Stimulated activated CD8-positive, alpha-beta memory T cell treated with anti-CD3 and anti-CD28 coated beads, Interleukin-2, amount 100 ng/mL, for 48 hours (primary cell): ENCODE data around the gene EDA.
A peak's percentile ranks its signal among the peaks of the same experiment; 100 is the strongest.

ENCODE experiments used
- DNase-seq, 2 donors: peaks; one replicate each; pipeline ENCODE4 v3.0.0-alpha.2; 2020; ENCODE audit warnings: low read depth in 2 of 2

EDA gene

GRCh38 chrX:70026112-70026850 is 410.4 kb downstream of the EDA start:
- no peak for DNase-seq

- no peak for DNase-seq
Measured at GRCh38 chrX:70026851-70027200, 410.9 kb downstream of the EDA start.

GRCh38 chrX:70029863-70030262 is 413.9 kb downstream of the EDA start:
- DNase-seq, result no peak

GRCh38 chrX:70030301-70030767 is 414.4 kb downstream of the EDA start:
- peak in 1 of 2 donors; percentile 9 for DNase-seq

- no peak for DNase-seq
Measured at GRCh38 chrX:70032792-70033191, 416.9 kb downstream of the EDA start.

GRCh38 chrX:70033348-70034051 is 417.6 kb downstream of the EDA start:
- DNase-seq, result peak in 1 of 2 donors; percentile 10

GRCh38 chrX:70034646-70035045 is 418.7 kb downstream of the EDA start:
- no peak for DNase-seq

- no peak for DNase-seq
Measured at GRCh38 chrX:70038515-70038914, 422.6 kb downstream of the EDA start.

- no peak for DNase-seq
Measured at GRCh38 chrX:70038951-70039350, 423.0 kb downstream of the EDA start.

- DNase-seq, result no peak
Measured at GRCh38 chrX:70039758-70040157, 423.8 kb downstream of the EDA start.

- DNase-seq, result no peak
Measured at GRCh38 chrX:70041993-70042392, 426.1 kb downstream of the EDA start.

- DNase-seq, result no peak
Measured at GRCh38 chrX:70042399-70043371, 426.8 kb downstream of the EDA start.

- no peak for DNase-seq
Measured at GRCh38 chrX:70043685-70044084, 427.8 kb downstream of the EDA start.

GRCh38 chrX:70044541-70045245 is 428.8 kb downstream of the EDA start:
- DNase-seq, result no peak

GRCh38 chrX:70046978-70047377 is 431.1 kb downstream of the EDA start:
- DNase-seq, result no peak

- no peak for DNase-seq
Measured at GRCh38 chrX:70049406-70049805, 433.5 kb downstream of the EDA start.

- DNase-seq, result no peak
Measured at GRCh38 chrX:70049925-70050324, 434.0 kb downstream of the EDA start, which contains the start of gene AWAT2. Gene AWAT2, minus strand, starts transcription at chrX:70049938. Its CDS starts 6 bp downstream, at chrX:70049932.

GRCh38 chrX:70052895-70053615 is 437.1 kb downstream of the EDA start:
- DNase-seq, result no peak

- DNase-seq, result no peak
Measured at GRCh38 chrX:70054391-70054790, 438.5 kb downstream of the EDA start.

GRCh38 chrX:70062076-70062475 is 446.2 kb downstream of the EDA start, which contains the start of gene OTUD6A:
Gene OTUD6A, plus strand, starts transcription at chrX:70062457. Its CDS starts 68 bp downstream, at chrX:70062525.
- no peak for DNase-seq
